ENCODE results near the gene BCL11B. TPM values are rescaled to one million over a fixed set of nuclear protein-coding genes. Genes with fewer than 3 reads are reported as not detected.
A peak's percentile ranks its signal among the peaks of the same experiment; 100 is the strongest.

Gene BCL11B
- polyA plus RNA-seq, 3 donors, result 0.01 TPM; not detected in 2

DNA sequence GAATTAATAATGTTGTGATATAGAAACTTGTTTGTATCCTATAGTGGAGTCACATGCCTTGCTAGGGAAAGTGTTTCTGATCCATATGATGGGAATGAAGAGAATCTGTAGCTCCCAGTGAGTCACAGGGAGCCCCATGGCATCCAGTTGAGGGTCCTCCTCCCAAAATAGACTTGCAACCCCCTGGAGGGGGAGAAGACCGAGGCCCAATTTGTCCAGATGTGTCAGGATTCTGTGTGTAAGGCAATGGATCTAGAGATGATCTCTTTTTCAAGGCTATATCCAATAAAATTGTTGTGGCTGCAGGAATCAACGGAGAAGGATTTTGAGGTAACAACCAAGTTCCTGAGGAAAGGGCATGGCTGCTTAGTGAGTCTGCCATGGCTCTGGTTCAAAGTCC lies 121.8 kb downstream of the BCL11B start:
- H3K27me3 ChIP-seq (ENCODE audit: control insufficient read depth in 2 of 2, insufficient read depth in 2 of 2, low read length in 2 of 2), result peaks cover 0 to 2% of the 10 kb centered on the region in 2 donors
- no peak overlapping the region for H3K27ac Mint-ChIP-seq
- intact Hi-C loops (cut with micrococcal nuclease), result no loop called here
- no peak overlapping the region for H3K4me2 ChIP-seq (replicated peaks; ENCODE audit: extremely low read depth, low read length, poor library complexity, severe bottlenecking)
- TF ChIP-seq, protein P1, sequence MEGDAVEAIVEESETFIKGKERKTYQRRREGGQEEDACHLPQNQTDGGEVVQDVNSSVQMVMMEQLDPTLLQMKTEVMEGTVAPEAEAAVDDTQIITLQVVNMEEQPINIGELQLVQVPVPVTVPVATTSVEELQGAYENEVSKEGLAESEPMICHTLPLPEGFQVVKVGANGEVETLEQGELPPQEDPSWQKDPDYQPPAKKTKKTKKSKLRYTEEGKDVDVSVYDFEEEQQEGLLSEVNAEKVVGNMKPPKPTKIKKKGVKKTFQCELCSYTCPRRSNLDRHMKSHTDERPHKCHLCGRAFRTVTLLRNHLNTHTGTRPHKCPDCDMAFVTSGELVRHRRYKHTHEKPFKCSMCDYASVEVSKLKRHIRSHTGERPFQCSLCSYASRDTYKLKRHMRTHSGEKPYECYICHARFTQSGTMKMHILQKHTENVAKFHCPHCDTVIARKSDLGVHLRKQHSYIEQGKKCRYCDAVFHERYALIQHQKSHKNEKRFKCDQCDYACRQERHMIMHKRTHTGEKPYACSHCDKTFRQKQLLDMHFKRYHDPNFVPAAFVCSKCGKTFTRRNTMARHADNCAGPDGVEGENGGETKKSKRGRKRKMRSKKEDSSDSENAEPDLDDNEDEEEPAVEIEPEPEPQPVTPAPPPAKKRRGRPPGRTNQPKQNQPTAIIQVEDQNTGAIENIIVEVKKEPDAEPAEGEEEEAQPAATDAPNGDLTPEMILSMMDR (IDR thresholded peaks at IDR 0.05), result no peak
- H2AFZ ChIP-seq (ENCODE audit: insufficient read depth, low read depth, low read length, poor library complexity, severe bottlenecking), result no peak overlapping the region
- no peaks in the 10 kb centered on the region for H3K36me3 Mint-ChIP-seq
- H3K36me3 ChIP-seq (replicated peaks in 1 of 2; ENCODE audit: control insufficient read depth in 1 of 2, insufficient read depth in 2 of 2, low read length in 2 of 2), result no peaks in the 10 kb centered on the region
- no peak overlapping the region for H3K27ac ChIP-seq (ENCODE audit: low read depth in 1 of 2, low read length in 2 of 2)
- no peak for DNase-seq
- peaks cover 2 to 5% of the 10 kb centered on the region in 2 donors for H3K4me1 ChIP-seq (ENCODE audit: control insufficient read depth in 1 of 2, insufficient read depth in 2 of 2, low read length in 2 of 2)
- peaks cover 4 to 16% (median 11%) of the 10 kb centered on the region in 3 donors for H3K27me3 Mint-ChIP-seq (ENCODE audit: low read depth in 3 of 3)
- no peak overlapping the region for H3K4me3 ChIP-seq (replicated peaks in 1 of 3; ENCODE audit: low read depth in 2 of 3, low read length in 3 of 3)
- H3K9ac ChIP-seq (ENCODE audit: insufficient read depth, low read length, poor library complexity, severe bottlenecking), result no peak overlapping the region
- peaks cover 0 to 5% (median 0%) of the 10 kb centered on the region in 7 donors for H3K9me3 Mint-ChIP-seq
- no peaks in the 10 kb centered on the region for H3K9me3 ChIP-seq (replicated peaks in 1 of 2; ENCODE audit: control insufficient read depth in 1 of 2, insufficient read depth in 1 of 2, low read length in 2 of 2)
- H3K79me2 ChIP-seq (ENCODE audit: insufficient read depth, low read length), result no peaks in the 10 kb centered on the region
- no CpG with 5 or more reads among the region's 2 CpGs for WGBS (ENCODE audit: insufficient coverage)
- H3K4me1 Mint-ChIP-seq, result peaks cover 3% of the 10 kb centered on the region
- no peaks in the 10 kb centered on the region for H4K20me1 ChIP-seq (ENCODE audit: insufficient read depth, low read length)
- no peak overlapping the region for H3K4me3 Mint-ChIP-seq

DNA sequence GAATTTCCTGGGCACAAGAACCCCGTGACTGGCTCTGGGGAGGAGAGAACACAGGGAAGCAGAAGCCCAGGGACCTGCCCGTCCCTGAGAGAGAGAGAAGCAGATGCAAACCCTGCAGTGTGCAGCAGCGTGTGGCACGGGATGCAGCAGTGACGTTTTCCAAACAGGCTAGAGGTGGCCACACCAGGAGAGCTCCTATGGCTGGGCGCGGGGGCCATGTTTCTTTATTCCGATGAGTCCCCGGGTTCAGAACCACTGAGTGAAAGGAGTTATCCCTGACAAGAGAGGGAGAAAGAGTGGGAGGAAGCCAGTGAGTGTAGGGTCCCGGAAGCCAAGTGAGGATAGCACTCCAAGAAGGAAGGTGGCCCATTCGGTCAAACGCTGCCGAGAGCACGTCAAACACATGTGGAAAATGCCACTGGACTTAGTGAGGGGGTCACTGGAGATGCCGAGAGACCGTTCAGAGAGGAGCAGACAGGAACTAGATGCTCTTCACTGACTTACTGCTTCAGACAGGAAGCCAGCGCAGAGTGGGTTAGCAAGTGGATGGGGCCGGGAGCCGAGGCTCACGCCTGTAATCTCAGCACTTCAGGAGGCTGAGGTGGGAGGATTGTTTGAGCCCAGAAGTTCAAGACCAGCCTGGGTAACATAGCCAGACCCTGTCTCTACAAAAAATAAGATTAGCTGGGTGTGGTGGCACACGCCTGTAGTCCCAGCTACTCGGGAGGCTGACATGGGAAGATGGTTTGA lies 123.0 kb downstream of the BCL11B start:
- no peak overlapping the region for H3K4me2 ChIP-seq (replicated peaks; ENCODE audit: extremely low read depth, low read length, poor library complexity, severe bottlenecking)
- H3K4me3 ChIP-seq (replicated peaks in 1 of 3; ENCODE audit: low read depth in 2 of 3, low read length in 3 of 3), result no peak overlapping the region
- Mint-ChIP-seq H3K36me3 (no peaks in the 10 kb centered on the region), H3K27ac (peak overlapping the region in 1 of 7 donors; percentile 8), H3K4me1 (no peaks in the 10 kb centered on the region), H3K9me3 (peaks cover 0 to 2% (median 0%) of the 10 kb centered on the region in 7 donors), H3K27me3 (ENCODE audit: low read depth in 3 of 3) (peaks cover 4 to 16% (median 12%) of the 10 kb centered on the region in 3 donors), H3K4me3 (no peak overlapping the region)
- WGBS (ENCODE audit: insufficient coverage), result 83% methylated on average over 21 of the region's 22 CpGs
- H3K27ac ChIP-seq (ENCODE audit: low read depth in 1 of 2, low read length in 2 of 2), result no peak overlapping the region
- no peaks in the 10 kb centered on the region for H3K79me2 ChIP-seq (ENCODE audit: insufficient read depth, low read length)
- H3K4me1 ChIP-seq (ENCODE audit: control insufficient read depth in 1 of 2, insufficient read depth in 2 of 2, low read length in 2 of 2), result no peaks in the 10 kb centered on the region
- intact Hi-C loops (cut with micrococcal nuclease), result no loop called here
- peaks cover 0 to 2% of the 10 kb centered on the region in 2 donors for H3K27me3 ChIP-seq (ENCODE audit: control insufficient read depth in 2 of 2, insufficient read depth in 2 of 2, low read length in 2 of 2)
- TF ChIP-seq, protein P1 (IDR thresholded peaks at IDR 0.05), result no peak
- H2AFZ ChIP-seq (ENCODE audit: insufficient read depth, low read depth, low read length, poor library complexity, severe bottlenecking), result no peak overlapping the region
- no peaks in the 10 kb centered on the region for H4K20me1 ChIP-seq (ENCODE audit: insufficient read depth, low read length)
- no peaks in the 10 kb centered on the region for H3K9me3 ChIP-seq (replicated peaks in 1 of 2; ENCODE audit: control insufficient read depth in 1 of 2, insufficient read depth in 1 of 2, low read length in 2 of 2)
- H3K36me3 ChIP-seq (replicated peaks in 1 of 2; ENCODE audit: control insufficient read depth in 1 of 2, insufficient read depth in 2 of 2, low read length in 2 of 2), result no peaks in the 10 kb centered on the region
- no peak overlapping the region for H3K9ac ChIP-seq (ENCODE audit: insufficient read depth, low read length, poor library complexity, severe bottlenecking)
- DNase-seq, result no peak
